Smooth muscle cell of the pulmonary artery (primary cell): ENCODE measurements around the gene IRF2BP1. TPM values are rescaled to one million over a fixed set of nuclear protein-coding genes. Genes with fewer than 3 reads are reported as not detected.

Experiments used
- total RNA-seq: library from RNA; depleted of rRNA; stranded (reverse); fragments of >200 nt; gene quantifications from 2 replicates; pipeline ENCODE4 v1.2.3, GENCODE V29; 2014

The IRF2BP1 gene
- 24.0 and 30.8 TPM in 2 replicates for total RNA-seq

GRCh38 chr19:45885556-45886426 is at the start of gene IRF2BP1:
TSS of gene IRF2BP1 (minus strand) at chr19:45886141. CDS start at chr19:45885774, 367 bp downstream.

DNA sequence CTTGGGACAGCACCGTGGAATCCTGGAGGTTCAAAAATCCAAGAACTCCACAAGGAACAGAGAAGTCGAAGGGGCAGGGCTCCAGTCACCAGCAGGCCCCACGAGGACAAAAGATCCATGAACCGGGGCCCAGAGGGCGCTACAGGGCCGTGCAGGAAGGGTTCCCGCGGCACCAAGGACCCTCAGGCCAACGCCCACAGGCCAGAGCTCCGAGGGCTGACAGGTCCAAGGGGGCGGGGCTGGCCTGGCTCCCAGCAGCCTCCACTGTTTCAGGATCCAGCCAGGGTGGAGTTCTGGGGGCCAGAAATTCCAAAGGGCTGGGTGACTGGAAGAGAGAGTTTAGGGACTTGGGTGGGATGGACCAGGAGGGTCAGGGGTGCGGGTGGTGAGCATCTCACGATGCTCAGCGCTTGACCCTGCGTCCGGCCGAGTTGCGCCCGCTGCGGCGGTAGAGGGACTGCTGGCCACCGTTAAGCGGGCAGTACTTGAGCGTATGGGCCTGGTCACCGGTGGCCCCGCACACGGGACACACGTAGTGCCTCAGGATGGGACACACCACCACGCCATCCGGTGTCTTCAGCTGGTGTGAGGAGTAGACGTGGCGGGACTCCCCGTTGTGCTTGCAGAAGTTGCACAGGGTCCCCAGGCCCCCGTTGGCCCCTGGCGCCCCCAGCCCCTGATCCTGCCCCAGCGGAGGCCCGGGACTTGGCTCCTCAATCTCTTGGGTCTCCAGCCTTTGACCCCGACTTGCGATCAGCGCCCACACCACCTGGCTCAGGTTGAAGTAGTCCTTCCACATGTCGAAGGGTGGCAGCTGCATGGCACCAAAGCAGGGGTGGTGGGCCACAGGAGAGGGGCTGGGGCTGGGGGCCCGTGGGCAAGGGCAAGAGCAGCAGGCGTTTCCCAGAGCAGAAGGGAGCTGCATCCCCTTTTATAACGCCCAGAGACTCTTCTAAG is 28.2 kb upstream of the IRF2BP1 start, which contains the start of gene NANOS2:
TSS of gene NANOS2 (minus strand) at position 905 of the 957 bp plus-strand sequence. CDS start at position 820, 85 bp downstream.

GRCh38 chr19:45901912-45902650 is 16.1 kb upstream of the IRF2BP1 start, which contains the start of gene MYPOP:
TSS of gene MYPOP (minus strand) at chr19:45902613. CDS start at chr19:45901773, 840 bp downstream.

GRCh38 chr19:45863840-45864628 is 21.9 kb downstream of the IRF2BP1 start, which contains the start of gene FOXA3:
TSS of gene FOXA3 (plus strand) at chr19:45864326. CDS start at chr19:45864457, 131 bp downstream.

DNA sequence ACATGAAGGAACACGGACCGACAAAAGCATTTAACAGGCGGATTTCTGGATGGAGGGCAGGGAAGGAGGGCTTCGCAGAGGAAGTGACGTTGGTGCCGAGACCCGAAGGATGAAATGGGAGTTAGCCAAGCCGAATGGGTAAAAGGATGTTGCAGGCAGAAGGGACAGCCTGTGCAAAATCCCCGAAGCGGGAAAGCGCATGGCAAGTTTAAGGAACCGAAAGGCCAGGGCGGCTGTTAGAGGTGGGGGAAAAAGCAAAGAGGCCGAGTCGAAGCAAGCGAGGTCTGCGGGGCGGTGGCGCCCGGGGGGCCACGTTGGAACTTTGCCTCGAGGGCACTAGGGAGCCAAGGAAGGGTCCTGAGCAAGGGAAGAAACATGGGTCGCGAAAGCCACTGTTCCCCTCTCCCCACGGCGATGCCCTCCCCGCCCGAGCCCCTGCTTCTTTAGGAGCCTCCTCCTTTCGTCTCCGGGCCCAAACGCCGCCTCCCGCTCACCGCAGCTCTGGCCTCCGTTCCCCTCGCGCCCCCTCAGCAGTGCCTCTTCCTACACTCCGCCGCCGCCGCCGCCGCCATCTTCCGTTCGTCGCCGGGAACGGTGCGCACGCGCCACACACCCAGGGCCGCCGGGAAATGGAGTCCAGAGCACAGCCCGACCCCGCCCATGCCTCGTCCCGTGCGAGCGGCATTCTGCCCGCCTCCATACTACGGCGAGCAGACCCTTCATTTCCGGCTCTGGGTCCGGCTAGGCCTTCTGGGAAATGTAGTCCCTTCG is 23.2 kb downstream of the IRF2BP1 start, which contains the start of gene SYMPK:
TSS of gene SYMPK (minus strand) at position 584 of the 771 bp plus-strand sequence. CDS start 8,652 bp downstream, outside the sequence.

Other genes starting within 250 kb of the IRF2BP1 start
- 64.1 and 80.8 TPM in 2 replicates for gene EML2, start 246.7 kb downstream of the IRF2BP1 start, total RNA-seq
- 0.43 and 0.52 TPM in 2 replicates for gene GIPR, start 217.9 kb downstream of the IRF2BP1 start, total RNA-seq
- gene SNRPD2, start 194.2 kb downstream of the IRF2BP1 start, total RNA-seq = 194 and 211 TPM in 2 replicates
- 18.1 and 32.5 TPM in 2 replicates for gene QPCTL, start 193.5 kb downstream of the IRF2BP1 start, total RNA-seq
- gene FBXO46, start 155.2 kb downstream of the IRF2BP1 start, total RNA-seq = 6.4 and 6.5 TPM in 2 replicates
- gene MEIOSIN, start 152.7 kb downstream of the IRF2BP1 start, total RNA-seq = not detected in 2 replicates
- gene SIX5, start 116.9 kb downstream of the IRF2BP1 start, total RNA-seq = 9.7 and 14.5 TPM in 2 replicates
- gene DMPK, start 103.7 kb downstream of the IRF2BP1 start, total RNA-seq = 79.7 and 85.8 TPM in 2 replicates
- 38.6 and 55.9 TPM in 2 replicates for gene DMWD, start 93.3 kb downstream of the IRF2BP1 start, total RNA-seq
- 0.07 TPM in 2 replicates for gene RSPH6A, start 70.8 kb downstream of the IRF2BP1 start, total RNA-seq
- gene SYMPK, start 23.0 kb downstream of the IRF2BP1 start, total RNA-seq = 45.5 and 57.3 TPM in 2 replicates
- not detected in 2 replicates for gene FOXA3, start 21.8 kb downstream of the IRF2BP1 start, total RNA-seq
- gene MYPOP, start 16.5 kb upstream of the IRF2BP1 start, total RNA-seq = 2.2 and 3.5 TPM in 2 replicates
- not detected in 2 replicates for gene NANOS2, start 28.6 kb upstream of the IRF2BP1 start, total RNA-seq
- 0.20 and 1.1 TPM in 2 replicates for gene NOVA2, start 87.7 kb upstream of the IRF2BP1 start, total RNA-seq
- 4.5 and 5.9 TPM in 2 replicates for gene CCDC61, start 109.3 kb upstream of the IRF2BP1 start, total RNA-seq
- gene PGLYRP1, start 136.9 kb upstream of the IRF2BP1 start, total RNA-seq = not detected in 2 replicates
- gene IGFL4, start 154.9 kb upstream of the IRF2BP1 start, total RNA-seq = 0.13 TPM in 1 of 2 replicates, not detected in the other
- gene IGFL3, start 238.5 kb upstream of the IRF2BP1 start, total RNA-seq = not detected in 2 replicates